Activated naive CD4-positive, alpha-beta T cell treated with anti-CD3 and anti-CD28 coated beads for 36 hours (primary cell): ENCODE data around the gene HOMER2. TPM values are rescaled to one million over a fixed set of nuclear protein-coding genes. Genes with fewer than 3 reads are reported as not detected.

Source experiments
- CTCF ChIA-PET: fragments of 350-600 bp; sonication (Branson Sonifier 250); formaldehyde crosslinking; loops from one replicate; lab custom pipeline; 2021; ENCODE audit warnings: antibody characterized with exemption; lab: Charles Lee
- DNase-seq: peaks from one replicate; pipeline ENCODE4 v3.0.0-alpha.2; 2020
- H3K27ac Mint-ChIP-seq: one replicate; pipeline ENCODE4 v1.8.0; 2021; ENCODE audit warnings: mild to moderate bottlenecking, mixed read lengths
- H3K27me3 Mint-ChIP-seq: one replicate; pipeline ENCODE4 v1.8.0; 2021; ENCODE audit warnings: low read depth, mixed read lengths
- H3K36me3 Mint-ChIP-seq: one replicate; pipeline ENCODE4 v1.8.0; 2021; ENCODE audit warnings: low read depth, mixed read lengths
- H3K4me1 Mint-ChIP-seq: one replicate; pipeline ENCODE4 v1.8.0; 2021; ENCODE audit warnings: low read depth, mixed read lengths
- H3K4me3 Mint-ChIP-seq: one replicate; pipeline ENCODE4 v1.8.0; 2021; ENCODE audit warnings: mild to moderate bottlenecking, moderate library complexity, mixed read lengths
- H3K9me3 Mint-ChIP-seq: one replicate; pipeline ENCODE4 v1.8.0; 2021; ENCODE audit warnings: mixed read lengths
- intact Hi-C: fragments of 100-400 bp; cut with micrococcal nuclease; formaldehyde crosslinking; loops from one replicate; pipeline ENCODE4 v1.15.1; 2023
- total RNA-seq, 2 experiments: library from RNA; stranded (reverse); gene quantifications; one replicate each; pipeline ENCODE4 v1.2.3, GENCODE V29; 2021

HOMER2 gene
- total RNA-seq, 2 experiments from 2014 or later: 2.3 to 2.8 TPM

- Mint-ChIP-seq H3K36me3 (no peaks in the 10 kb centered on the region), H3K4me3 (no peak overlapping the region), H3K27ac (no peak overlapping the region), H3K9me3 (no peaks in the 10 kb centered on the region), H3K27me3 (no peaks in the 10 kb centered on the region), H3K4me1 (no peaks in the 10 kb centered on the region)
- DNase-seq: no peak
- CTCF ChIA-PET: no interaction called here
- intact Hi-C loops: no loop called here
These were observed 33.2 kb downstream of the HOMER2 start for GRCh38 chr15:82919231-82919886.

GRCh38 chr15:82918607-82919230, 33.8 kb downstream of the HOMER2 start:
- Mint-ChIP-seq H3K27ac (no peak overlapping the region), H3K36me3 (no peaks in the 10 kb centered on the region), H3K9me3 (no peaks in the 10 kb centered on the region), H3K4me3 (no peak overlapping the region), H3K4me1 (no peaks in the 10 kb centered on the region), H3K27me3 (no peaks in the 10 kb centered on the region)
- CTCF ChIA-PET: no interaction called here
- no peak for DNase-seq
- intact Hi-C loops: no loop called here

- H3K27me3 Mint-ChIP-seq: no peaks in the 10 kb centered on the region
- no peaks in the 10 kb centered on the region for H3K4me1 Mint-ChIP-seq
- no peaks in the 10 kb centered on the region for H3K9me3 Mint-ChIP-seq
- intact Hi-C loops: no loop called here
- CTCF ChIA-PET: no interaction called here
- H3K27ac Mint-ChIP-seq: no peak overlapping the region
- H3K36me3 Mint-ChIP-seq: no peaks in the 10 kb centered on the region
- H3K4me3 Mint-ChIP-seq: no peak overlapping the region
- no peak for DNase-seq
These were observed 34.4 kb downstream of the HOMER2 start for GRCh38 chr15:82918162-82918561.

GRCh38 chr15:82917249-82917648, 35.3 kb downstream of the HOMER2 start:
- no peak overlapping the region for H3K27ac Mint-ChIP-seq
- no peaks in the 10 kb centered on the region for H3K9me3 Mint-ChIP-seq
- H3K36me3 Mint-ChIP-seq: no peaks in the 10 kb centered on the region
- DNase-seq: no peak
- intact Hi-C loops: no loop called here
- CTCF ChIA-PET: no interaction called here
- H3K4me1 Mint-ChIP-seq: no peaks in the 10 kb centered on the region
- no peak overlapping the region for H3K4me3 Mint-ChIP-seq
- no peaks in the 10 kb centered on the region for H3K27me3 Mint-ChIP-seq

GRCh38 chr15:82916161-82916952, 36.2 kb downstream of the HOMER2 start:
- Mint-ChIP-seq H3K27me3 (no peaks in the 10 kb centered on the region), H3K9me3 (no peaks in the 10 kb centered on the region), H3K4me3 (no peak overlapping the region), H3K36me3 (no peaks in the 10 kb centered on the region), H3K4me1 (no peaks in the 10 kb centered on the region), H3K27ac (no peak overlapping the region)
- CTCF ChIA-PET: no interaction called here
- no peak for DNase-seq
- intact Hi-C loops: no loop called here

GRCh38 chr15:82914396-82914795, 38.1 kb downstream of the HOMER2 start:
- Mint-ChIP-seq H3K27ac (no peak overlapping the region), H3K27me3 (peaks cover under 1% of the 10 kb centered on the region), H3K4me1 (no peaks in the 10 kb centered on the region), H3K36me3 (peaks cover under 1% of the 10 kb centered on the region), H3K4me3 (no peak overlapping the region), H3K9me3 (peaks cover 3% of the 10 kb centered on the region)
- CTCF ChIA-PET: interaction anchor here (1.0 kb wide), 1 partner anchor 29 kb away, joined by 3 read pairs; no protein-coding TSS in a partner anchor
- intact Hi-C loops: no loop called here
- no peak for DNase-seq

GRCh38 chr15:82911458-82911857, 41.1 kb downstream of the HOMER2 start:
- peaks cover 17% of the 10 kb centered on the region for H3K9me3 Mint-ChIP-seq
- no peak for DNase-seq
- H3K27ac Mint-ChIP-seq: no peak overlapping the region
- H3K4me3 Mint-ChIP-seq: no peak overlapping the region
- peaks cover 2% of the 10 kb centered on the region for H3K36me3 Mint-ChIP-seq
- CTCF ChIA-PET: no interaction called here
- H3K27me3 Mint-ChIP-seq: peaks cover 3% of the 10 kb centered on the region
- H3K4me1 Mint-ChIP-seq: no peaks in the 10 kb centered on the region
- intact Hi-C loops: no loop called here

GRCh38 chr15:82910721-82911120, 41.8 kb downstream of the HOMER2 start:
- H3K9me3 Mint-ChIP-seq: peaks cover 17% of the 10 kb centered on the region
- peaks cover 2% of the 10 kb centered on the region for H3K36me3 Mint-ChIP-seq
- H3K27ac Mint-ChIP-seq: no peak overlapping the region
- peaks cover 3% of the 10 kb centered on the region for H3K27me3 Mint-ChIP-seq
- H3K4me1 Mint-ChIP-seq: no peaks in the 10 kb centered on the region
- no peak overlapping the region for H3K4me3 Mint-ChIP-seq
- no peak for DNase-seq
- intact Hi-C loops: no loop called here
- CTCF ChIA-PET: no interaction called here

GRCh38 chr15:82909080-82909815, 43.3 kb downstream of the HOMER2 start:
- Mint-ChIP-seq H3K4me3 (no peak overlapping the region), H3K4me1 (no peaks in the 10 kb centered on the region), H3K27ac (no peak overlapping the region)

GRCh38 chr15:82907350-82907749, 45.2 kb downstream of the HOMER2 start:
- CTCF ChIA-PET: no interaction called here
- H3K27me3 Mint-ChIP-seq: peaks cover 3% of the 10 kb centered on the region
- no peak overlapping the region for H3K27ac Mint-ChIP-seq
- peaks cover 17% of the 10 kb centered on the region for H3K9me3 Mint-ChIP-seq
- intact Hi-C loops: no loop called here
- H3K36me3 Mint-ChIP-seq: peaks cover 2% of the 10 kb centered on the region
- H3K4me3 Mint-ChIP-seq: no peak overlapping the region
- no peak for DNase-seq
- no peaks in the 10 kb centered on the region for H3K4me1 Mint-ChIP-seq

More at GRCh38 chr15:82909080-82909815, 43.3 kb downstream of the HOMER2 start:
- peaks cover 2% of the 10 kb centered on the region for H3K36me3 Mint-ChIP-seq
- no peak for DNase-seq
- H3K27me3 Mint-ChIP-seq: peaks cover 3% of the 10 kb centered on the region
- H3K9me3 Mint-ChIP-seq: peaks cover 17% of the 10 kb centered on the region
- intact Hi-C loops: no loop called here
- CTCF ChIA-PET: no interaction called here

GRCh38 chr15:82904574-82904973, 47.9 kb downstream of the HOMER2 start:
- H3K4me1 Mint-ChIP-seq: no peaks in the 10 kb centered on the region
- no peak overlapping the region for H3K27ac Mint-ChIP-seq
- H3K9me3 Mint-ChIP-seq: peaks cover 16% of the 10 kb centered on the region
- intact Hi-C loops: no loop called here
- no peak overlapping the region for H3K4me3 Mint-ChIP-seq
- H3K27me3 Mint-ChIP-seq: peaks cover 3% of the 10 kb centered on the region
- DNase-seq: no peak
- CTCF ChIA-PET: no interaction called here
- peaks cover 2% of the 10 kb centered on the region for H3K36me3 Mint-ChIP-seq

GRCh38 chr15:82903511-82903910, 49.0 kb downstream of the HOMER2 start:
- H3K27ac Mint-ChIP-seq: no peak overlapping the region
- H3K9me3 Mint-ChIP-seq: peaks cover 6% of the 10 kb centered on the region
- H3K27me3 Mint-ChIP-seq: no peaks in the 10 kb centered on the region
- H3K4me3 Mint-ChIP-seq: no peak overlapping the region
- no peak for DNase-seq
- no peaks in the 10 kb centered on the region for H3K36me3 Mint-ChIP-seq
- CTCF ChIA-PET: interaction anchor here (0.6 kb wide), 1 partner anchor 258 kb away, joined by 3 read pairs; no protein-coding TSS in a partner anchor
- intact Hi-C loops: no loop called here
- no peaks in the 10 kb centered on the region for H3K4me1 Mint-ChIP-seq
